Prostate gland (tissue), 2 donors: ENCODE measurements around the gene DEFB110.

Experiments
- CTCF ChIP-seq, 4 experiments: fragments of 200-600 bp in 2 of 4; fragments of 450-650 bp in 2 of 4; sonication (generic) in 2 of 4; IDR thresholded peaks; 1 replicate in 3 of 4; 2 replicates in 1 of 4; pipeline ENCODE4 v1.5.1; 2016 to 2019; ENCODE audit warnings: antibody characterized with exemption in 4 of 4, mild to moderate bottlenecking in 2 of 4, moderate library complexity in 2 of 4
- POLR2AphosphoS5 ChIP-seq: sonication (generic); formaldehyde crosslinking; IDR thresholded peaks from one replicate; pipeline ENCODE4 v1.6.1; 2017; ENCODE audit warnings: antibody characterized with exemption

DNA sequence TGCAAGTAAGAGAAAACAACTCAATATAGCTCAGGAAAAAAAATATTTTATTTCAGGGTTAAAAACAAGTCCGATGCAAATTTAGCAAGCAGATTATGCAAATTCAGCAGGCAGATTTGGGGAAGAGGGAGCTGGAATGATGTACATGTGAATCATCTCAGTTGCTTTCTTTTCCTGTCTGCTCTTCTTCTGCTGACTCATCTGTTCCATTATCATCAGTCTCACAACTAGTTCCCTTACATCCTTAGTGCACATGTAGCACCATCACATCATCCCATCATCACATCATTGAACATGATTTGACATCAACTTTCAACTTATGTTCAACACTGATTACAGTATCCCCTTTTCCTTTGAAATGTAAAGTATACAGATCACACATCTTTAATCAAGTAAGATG lies 40.9 kb downstream of the DEFB110 start:
- TF ChIP-seq CTCF (IDR thresholded peaks at IDR 0.05) (no peak), POLR2AphosphoS5 (no peak)
